Right renal cortex interstitium (tissue), 3 donors: ENCODE measurements around the gene KDELR1. TPM values are rescaled to one million over a fixed set of nuclear protein-coding genes. Genes with fewer than 3 reads are reported as not detected.

Source experiments
- DNase-seq, 3 donors: peaks; one replicate each; pipeline ENCODE4 v3.0.0-alpha.2; 2013; ENCODE audit warnings: low read depth in 3 of 3, low spot score in 2 of 3
- polyA plus RNA-seq, 3 donors: library from polyadenylated mRNA; unstranded; fragments of 120-200 nt; gene quantifications; one replicate each; pipeline ENCODE4 v1.2.1, GENCODE V29; 2013; ENCODE audit not compliant: insufficient read length in 3 of 3

The KDELR1 gene
- 100 to 1,000 TPM; 206 to 257 (median 218) TPM for polyA plus RNA-seq

DNA sequence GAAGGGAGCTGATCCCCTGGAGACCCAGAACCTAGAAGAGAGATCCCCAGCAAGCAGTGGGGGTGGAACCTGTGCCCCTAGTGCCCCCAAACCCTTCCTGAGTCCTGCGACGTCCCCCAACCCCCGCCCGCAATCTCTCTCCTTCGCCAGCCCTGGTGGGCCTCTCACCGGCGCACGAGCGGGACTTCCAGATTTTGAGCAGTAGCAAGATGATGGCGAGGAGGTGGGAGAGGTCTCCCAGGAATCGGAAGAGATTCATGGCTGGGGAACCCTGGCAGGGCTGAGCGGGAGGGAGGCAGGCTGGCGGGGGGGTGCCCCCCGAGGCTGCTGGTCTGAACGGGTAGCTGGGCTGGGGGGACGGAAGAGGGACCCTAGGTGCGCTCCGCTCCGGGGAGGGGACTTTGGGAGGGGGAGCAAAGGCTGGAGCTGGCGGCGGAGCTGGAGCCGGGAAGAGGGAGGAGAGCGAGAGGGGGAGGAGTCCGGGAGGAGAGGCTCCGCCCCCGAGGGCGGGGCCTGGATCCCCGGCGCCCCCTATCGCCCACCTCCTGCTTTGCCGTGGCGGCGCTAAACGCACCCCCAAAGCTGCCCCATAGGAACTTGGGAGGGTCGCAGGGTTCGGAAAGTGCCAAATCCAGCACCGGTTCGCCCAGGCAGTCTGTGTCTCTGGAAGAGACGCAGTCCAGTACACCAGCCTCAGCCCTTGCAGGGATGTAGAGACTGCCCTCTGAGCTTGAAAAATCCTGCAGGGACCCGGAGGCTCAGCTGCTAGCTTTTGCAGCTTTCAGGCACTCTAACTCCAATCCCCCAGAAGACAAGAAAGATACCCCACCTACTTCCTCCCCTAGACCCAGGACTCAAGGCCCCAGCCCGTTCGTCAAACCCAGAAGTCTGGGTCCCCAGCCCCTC is at the start of gene KDELR1:
TSS of gene KDELR1 (minus strand) at position 452 of the 906 bp plus-strand sequence. CDS start at position 259, 193 bp downstream.
- DNase-seq, result peak in 1 of 3 donors; percentile 66

- no peak for DNase-seq
Measured at GRCh38 chr19:48436586-48436985, 45.2 kb upstream of the KDELR1 start.

DNA sequence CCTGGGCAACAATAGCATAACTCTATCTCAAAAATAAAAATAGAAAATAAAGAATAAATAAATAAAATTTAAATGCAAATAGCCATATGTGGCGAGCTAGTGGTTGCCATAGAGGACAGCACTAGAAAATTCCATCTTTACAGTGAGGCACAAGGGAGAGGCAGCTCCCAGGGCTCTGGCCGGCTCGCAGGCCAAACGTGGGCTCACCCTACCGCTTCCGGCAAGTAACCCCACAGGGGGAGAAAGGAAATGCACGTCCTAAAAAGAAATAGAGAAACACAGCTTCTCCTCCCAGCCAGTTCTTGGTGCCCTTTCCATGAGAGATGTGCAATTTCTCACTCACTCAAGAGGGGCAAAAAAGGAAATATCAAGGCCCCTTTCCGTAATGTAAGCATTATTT is 42.0 kb upstream of the KDELR1 start:
- DNase-seq, result no peak

DNA sequence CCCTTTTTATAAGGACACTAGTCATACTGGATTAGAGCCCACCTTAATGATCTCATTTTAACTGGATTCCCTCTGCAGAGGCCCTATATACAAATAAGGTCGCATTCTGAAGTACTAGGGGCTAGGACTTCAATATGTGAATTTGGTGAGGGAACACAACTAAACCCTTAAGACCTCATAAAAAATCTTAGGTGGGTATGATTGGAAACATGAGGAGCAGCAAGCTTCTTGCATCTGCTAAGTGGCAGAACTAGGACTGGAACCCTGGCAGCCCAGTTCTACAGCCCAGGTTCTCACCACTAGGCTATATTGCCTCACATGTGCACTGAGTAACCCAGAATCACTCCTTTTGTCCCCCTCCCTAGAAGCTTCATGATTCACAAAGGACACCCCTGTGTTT is 37.3 kb upstream of the KDELR1 start:
- no peak for DNase-seq

DNA sequence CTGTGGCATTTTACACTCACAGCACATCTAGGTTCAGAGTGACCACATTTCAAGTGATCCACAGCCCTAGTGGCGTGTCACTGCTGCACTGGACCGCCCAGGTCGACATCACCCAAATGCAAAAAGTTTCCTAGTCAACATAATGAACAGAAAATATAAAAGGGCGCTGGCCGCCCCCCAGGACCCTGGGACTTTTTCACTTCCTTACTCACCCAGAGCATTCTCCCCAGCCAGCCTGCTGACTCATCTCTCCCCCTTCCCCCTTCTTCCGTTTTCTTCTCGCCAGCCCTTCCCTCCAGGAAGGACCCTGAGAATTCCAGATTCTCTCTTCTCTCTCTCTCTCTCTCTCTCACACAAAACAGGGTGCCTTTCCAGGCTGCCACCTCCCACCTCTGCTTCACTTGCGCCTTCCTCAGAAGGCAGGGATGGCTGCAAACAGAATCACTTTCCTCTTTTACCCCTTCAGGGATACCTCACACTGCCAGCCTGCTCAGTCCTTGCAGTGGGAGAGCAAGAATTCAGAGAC is 33.4 kb upstream of the KDELR1 start:
- DNase-seq, result no peak

DNA sequence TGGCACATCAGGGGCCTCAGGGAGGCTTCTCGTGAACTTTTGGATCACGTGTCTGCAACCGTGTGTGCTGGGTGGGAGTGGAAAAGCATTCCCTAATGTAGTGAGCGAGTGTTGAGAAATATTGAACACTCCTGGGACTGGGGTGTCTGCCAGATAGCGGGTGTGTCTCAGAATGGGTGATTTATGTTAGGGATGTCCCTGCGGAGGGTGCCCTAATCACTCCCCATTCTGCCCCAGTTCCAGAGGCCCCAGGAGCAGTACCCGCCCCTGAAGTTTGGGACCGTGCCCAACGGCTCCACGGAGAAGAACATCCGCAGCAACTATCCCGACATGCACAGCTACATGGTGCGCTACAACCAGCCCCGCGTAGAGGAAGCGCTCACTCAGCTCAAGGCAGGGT is 30.2 kb upstream of the KDELR1 start:
- no peak for DNase-seq

DNA sequence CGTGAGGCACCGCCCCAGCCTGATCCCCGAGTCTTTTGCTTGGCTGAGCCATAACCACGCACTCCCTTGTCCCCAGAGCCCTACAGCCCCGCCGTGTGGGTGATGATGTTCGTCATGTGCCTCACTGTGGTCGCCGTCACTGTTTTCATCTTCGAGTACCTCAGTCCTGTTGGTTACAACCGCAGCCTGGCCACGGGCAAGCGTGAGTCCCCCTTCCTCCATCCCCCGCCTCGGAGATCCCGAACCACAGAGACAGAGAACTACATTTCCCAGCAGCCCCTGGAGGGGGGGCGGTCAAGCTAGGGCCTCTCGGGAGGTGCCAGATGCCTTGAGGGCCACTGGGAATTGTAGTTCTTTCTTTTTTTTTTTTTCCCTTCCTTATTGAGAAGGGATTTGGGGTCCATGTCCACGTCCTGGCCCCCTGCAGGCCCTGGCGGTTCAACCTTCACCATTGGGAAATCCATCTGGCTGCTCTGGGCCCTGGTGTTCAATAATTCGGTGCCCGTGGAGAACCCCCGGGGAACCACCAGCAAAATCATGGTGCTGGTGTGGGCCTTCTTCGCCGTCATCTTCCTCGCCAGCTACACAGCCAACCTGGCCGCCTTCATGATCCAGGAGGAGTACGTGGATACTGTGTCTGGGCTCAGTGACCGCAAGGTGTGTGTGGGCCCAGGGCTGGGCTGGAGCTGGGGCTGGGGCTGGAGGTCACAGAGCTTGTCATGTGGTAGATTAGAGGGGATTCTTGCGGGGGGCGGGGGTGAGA is 28.0 kb upstream of the KDELR1 start:
- no peak for DNase-seq

- DNase-seq, result no peak
Measured at GRCh38 chr19:48418317-48419064, 27.1 kb upstream of the KDELR1 start.

GRCh38 chr19:48417421-48417820 is 26.1 kb upstream of the KDELR1 start:
- no peak for DNase-seq

GRCh38 chr19:48415806-48416221 is 24.5 kb upstream of the KDELR1 start:
- no peak for DNase-seq

DNA sequence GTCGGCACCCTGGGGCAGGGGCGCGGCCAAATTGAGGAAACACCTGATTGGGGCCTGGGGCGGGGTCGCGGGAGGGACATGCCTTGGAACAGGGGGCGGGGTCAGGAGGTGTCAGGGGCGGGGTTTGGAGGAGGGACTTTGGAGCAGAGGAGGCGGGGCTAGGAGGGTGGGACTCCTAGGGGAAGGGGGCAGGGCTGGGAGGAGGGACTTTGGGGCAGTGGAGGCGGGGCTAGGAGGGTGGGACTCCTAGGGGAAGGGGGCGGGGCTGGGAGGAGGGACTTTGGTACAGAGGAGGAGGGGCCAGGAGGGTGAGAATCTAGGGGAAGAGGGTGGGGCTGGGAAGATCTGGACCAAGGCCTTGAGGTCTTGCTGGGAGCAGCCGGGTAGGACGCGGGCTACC is 24.0 kb upstream of the KDELR1 start:
- DNase-seq, result no peak

DNA sequence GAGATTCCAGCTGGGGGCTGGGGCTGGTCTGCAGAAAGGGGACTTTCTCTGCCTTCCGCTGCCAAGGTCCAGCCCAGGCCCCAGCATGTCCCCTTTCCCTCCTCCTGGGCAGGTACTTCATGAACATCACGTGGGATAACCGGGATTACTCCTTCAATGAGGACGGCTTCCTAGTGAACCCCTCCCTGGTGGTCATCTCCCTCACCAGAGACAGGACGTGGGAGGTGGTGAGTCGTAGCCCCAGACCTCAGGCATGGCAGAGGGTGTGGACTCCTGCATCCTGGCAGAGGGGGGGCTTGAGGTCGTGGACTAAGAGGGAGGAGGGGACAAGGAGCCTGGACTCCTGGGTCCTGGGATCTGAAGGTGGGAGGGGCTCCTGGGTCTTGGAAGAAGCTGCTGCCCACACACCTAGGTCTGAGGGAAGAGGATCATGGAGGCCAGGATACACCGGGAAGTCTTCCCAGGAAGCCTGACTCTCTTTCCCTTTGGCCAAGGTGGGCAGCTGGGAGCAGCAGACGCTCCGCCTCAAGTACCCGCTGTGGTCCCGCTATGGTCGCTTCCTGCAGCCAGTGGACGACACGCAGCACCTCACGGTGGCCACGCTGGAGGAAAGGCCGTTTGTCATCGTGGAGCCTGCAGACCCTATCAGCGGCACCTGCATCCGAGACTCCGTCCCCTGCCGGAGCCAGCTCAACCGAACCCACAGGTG is 22.7 kb upstream of the KDELR1 start:
- DNase-seq, result no peak

DNA sequence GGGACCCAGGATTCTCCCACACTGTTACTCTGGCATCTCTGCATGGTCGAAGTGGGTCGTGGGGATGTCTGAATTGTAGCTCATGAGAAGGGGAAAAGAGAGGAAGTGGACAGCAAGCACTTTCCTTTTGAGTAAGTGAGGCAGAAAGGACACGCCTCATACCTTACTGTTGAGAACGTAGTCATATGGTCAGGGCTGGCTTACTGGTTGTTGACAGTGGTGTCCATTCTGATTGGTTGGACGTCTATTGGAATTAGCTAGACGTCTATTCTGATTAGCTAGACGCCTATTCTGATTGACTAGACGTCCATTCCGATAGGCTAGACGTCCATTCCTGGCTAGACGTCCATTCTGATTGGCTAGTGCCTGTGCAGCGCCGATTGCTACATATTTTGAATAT is 14.5 kb upstream of the KDELR1 start:
- DNase-seq, result no peak

GRCh38 chr19:48405010-48405659 is 13.8 kb upstream of the KDELR1 start:
- DNase-seq, result no peak

- no peak for DNase-seq
Measured at GRCh38 chr19:48403606-48404005, 12.3 kb upstream of the KDELR1 start.

DNA sequence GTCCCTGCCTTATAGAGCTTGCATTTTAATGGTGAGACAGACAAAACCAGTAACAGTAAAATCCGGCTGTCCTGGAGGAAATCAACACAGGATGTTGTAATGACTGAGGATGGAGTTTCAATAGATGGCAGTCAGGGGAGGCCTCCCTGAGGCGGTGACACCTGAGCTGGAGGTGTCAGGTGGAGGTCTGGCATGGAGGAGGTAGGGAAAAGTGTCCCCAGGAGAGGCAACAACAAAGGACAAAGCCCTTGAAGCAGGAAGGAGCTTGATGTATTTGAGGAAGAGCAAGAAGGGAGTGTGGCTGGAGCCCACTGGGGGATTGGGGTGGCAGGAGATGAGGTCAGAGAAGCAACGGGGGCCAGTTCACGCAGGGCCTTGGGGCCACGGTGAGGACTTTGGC is 9.9 kb upstream of the KDELR1 start:
- DNase-seq, result no peak

DNA sequence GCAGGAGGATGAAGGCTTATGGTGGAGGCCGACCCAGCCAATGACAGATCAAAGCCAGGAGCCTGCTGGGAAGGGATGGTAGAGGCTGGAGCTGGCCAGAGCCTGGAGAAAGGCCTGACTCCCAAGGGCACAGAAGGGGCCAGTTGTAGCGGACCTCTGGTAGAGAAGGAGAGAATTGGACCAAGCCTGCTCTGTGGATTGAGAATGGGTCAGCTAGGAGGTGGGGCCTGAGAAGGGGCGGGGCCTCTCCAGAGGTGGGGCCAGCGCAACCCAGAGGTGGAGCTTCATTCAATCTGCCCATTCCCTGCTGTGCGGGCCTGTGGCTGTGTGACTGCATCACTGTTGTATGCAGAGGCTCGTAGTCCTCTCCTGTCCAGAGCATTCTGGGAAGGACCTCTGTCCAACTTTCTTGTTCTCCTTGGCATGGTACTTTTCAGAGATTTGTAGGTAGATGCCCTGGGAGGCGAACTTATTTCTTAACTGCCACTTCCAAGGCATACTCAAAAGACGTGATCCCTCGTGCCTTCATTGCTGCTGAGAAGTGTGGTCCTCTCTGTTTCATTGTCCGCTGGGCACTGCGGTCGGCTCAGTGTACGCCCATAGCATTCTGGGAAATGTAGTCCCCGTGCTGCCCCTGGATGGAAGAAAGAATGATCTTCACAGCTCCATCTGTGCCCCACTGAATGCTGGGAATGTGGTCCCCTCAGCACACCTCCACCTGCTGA is 8.8 kb upstream of the KDELR1 start:
- DNase-seq, result no peak

GRCh38 chr19:48398375-48399235 is 7.3 kb upstream of the KDELR1 start:
- DNase-seq, result no peak
